ENCODE measurements around the gene SLC2A13.

GRCh38 chr12:39920222-39920621, 185.7 kb downstream of the SLC2A13 start:
- TF ChIP-seq CTCF (IDR thresholded peaks at IDR 0.05) (no peak), POLR2A (IDR thresholded peaks at IDR 0.05) (no peak)
